Type B pancreatic cell (in vitro differentiated cells): ENCODE results near the gene TTLL10. TPM values are rescaled to one million over a fixed set of nuclear protein-coding genes. Genes with fewer than 3 reads are reported as not detected.

ENCODE experiments used
- DNase-seq: peaks from one replicate; pipeline ENCODE4 v3.0.0; 2021; ENCODE audit warnings: mixed read lengths; ENCODE audit not compliant: unreplicated experiment; ENCODE audit errors: extremely low spot score
- H3K27ac Mint-ChIP-seq: 2 replicates; pipeline ENCODE4 v1.8.0; 2021; ENCODE audit warnings: mild to moderate bottlenecking, mixed read lengths
- H3K27me3 Mint-ChIP-seq: 2 replicates; pipeline ENCODE4 v1.8.0; 2021; ENCODE audit warnings: mixed read lengths
- H3K36me3 Mint-ChIP-seq: 2 replicates; pipeline ENCODE4 v1.8.0; 2021; ENCODE audit warnings: mixed read lengths
- H3K4me1 Mint-ChIP-seq: one replicate; pipeline ENCODE4 v1.8.0; 2021; ENCODE audit warnings: mixed read lengths; ENCODE audit not compliant: unreplicated experiment
- H3K4me3 Mint-ChIP-seq: 2 replicates; pipeline ENCODE4 v1.8.0; 2021; ENCODE audit warnings: mild to moderate bottlenecking, mixed read lengths
- H3K9me3 Mint-ChIP-seq: 2 replicates; pipeline ENCODE4 v1.8.0; 2021; ENCODE audit warnings: mixed read lengths
- total RNA-seq: library from RNA; stranded (reverse); gene quantifications from 2 replicates; pipeline ENCODE4 v1.2.1, GENCODE V29; 2021; ENCODE audit warnings: low replicate concordance
- TF ChIP-seq, protein P1 (sequence below): fragments of 200-600 bp; sonication (generic); conservative IDR thresholded peaks from 2 replicates; pipeline ENCODE4 v1.5.0; 2021; ENCODE audit warnings: antibody characterized with exemption, mild to moderate bottlenecking

TTLL10 gene
- total RNA-seq, 1 donor from 2014 or later, result 1.4 TPM

DNA sequence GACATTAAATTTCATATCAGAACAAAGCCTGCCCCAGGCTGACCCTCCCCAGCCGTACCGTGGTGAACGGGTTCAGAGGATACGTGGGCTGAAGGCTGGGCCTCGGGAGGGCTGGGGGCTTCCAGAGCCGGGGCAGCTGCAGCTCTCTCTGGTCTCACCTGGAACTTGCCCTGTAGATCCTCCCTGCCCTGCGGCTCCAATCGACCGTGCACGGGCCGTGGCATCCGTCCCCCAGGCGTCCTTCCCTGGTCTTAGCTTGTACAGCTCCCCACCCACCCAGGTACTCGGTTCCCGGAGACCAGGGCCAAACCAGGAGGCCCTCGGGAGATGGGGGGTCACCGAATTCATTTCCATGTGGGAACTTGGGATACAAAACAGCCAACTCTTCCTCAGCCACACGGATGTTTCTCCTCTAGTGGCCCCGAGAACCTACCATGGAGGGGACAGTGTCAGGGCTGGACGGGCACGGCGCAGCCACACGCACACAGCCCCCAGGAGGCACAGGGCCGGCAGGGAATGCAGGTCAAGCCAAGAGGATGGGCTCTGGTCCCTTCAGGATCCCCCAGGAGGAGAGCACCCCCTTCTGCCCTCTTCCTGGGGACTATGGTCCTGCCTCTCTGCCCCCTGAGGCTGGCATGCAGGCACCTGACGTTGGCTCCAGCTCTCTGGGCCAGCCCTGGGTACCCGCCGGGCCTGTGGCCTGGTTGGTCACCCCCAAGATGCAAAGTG, 61.5 kb downstream of the TTLL10 start:
- peaks cover 15% of the 10 kb centered on the region for H3K4me1 Mint-ChIP-seq
- TF ChIP-seq, protein P1, sequence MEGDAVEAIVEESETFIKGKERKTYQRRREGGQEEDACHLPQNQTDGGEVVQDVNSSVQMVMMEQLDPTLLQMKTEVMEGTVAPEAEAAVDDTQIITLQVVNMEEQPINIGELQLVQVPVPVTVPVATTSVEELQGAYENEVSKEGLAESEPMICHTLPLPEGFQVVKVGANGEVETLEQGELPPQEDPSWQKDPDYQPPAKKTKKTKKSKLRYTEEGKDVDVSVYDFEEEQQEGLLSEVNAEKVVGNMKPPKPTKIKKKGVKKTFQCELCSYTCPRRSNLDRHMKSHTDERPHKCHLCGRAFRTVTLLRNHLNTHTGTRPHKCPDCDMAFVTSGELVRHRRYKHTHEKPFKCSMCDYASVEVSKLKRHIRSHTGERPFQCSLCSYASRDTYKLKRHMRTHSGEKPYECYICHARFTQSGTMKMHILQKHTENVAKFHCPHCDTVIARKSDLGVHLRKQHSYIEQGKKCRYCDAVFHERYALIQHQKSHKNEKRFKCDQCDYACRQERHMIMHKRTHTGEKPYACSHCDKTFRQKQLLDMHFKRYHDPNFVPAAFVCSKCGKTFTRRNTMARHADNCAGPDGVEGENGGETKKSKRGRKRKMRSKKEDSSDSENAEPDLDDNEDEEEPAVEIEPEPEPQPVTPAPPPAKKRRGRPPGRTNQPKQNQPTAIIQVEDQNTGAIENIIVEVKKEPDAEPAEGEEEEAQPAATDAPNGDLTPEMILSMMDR, result no peak
- H3K27me3 Mint-ChIP-seq, result no peaks in the 10 kb centered on the region
- H3K9me3 Mint-ChIP-seq, result no peaks in the 10 kb centered on the region
- H3K27ac Mint-ChIP-seq, result no peak overlapping the region
- H3K4me3 Mint-ChIP-seq, result no peak overlapping the region
- H3K36me3 Mint-ChIP-seq, result peaks cover 9% of the 10 kb centered on the region
- DNase-seq, result no peak

DNA sequence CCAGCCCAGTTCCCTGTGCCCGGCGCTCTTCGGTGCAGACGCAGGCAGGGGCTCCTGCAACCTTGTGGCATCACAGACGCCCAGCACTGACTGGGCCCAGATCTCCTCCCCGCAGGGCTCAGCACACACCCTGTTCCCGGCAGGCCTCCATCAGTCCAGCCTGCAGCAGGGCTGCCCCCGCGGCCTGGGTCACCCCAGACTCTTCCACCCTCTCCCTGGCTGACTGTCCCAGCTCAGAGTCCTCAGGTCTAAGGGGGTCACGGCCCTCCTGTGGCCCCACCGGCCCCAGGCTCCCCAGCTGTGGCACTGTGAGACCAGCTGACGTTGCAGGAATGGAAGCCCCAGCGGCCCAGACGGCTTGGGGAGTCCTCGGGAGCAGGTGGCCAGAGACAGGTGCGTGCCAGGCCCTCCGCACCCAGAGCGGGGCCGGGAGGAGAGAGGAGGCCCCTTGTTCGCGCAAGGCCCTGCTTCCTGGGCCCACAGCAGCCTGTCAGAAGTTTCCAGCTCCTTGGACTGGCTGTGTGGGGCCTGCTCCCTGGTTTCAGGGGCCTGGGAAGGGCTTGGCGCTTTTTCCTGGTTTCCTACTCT, 62.6 kb downstream of the TTLL10 start:
- H3K4me3 Mint-ChIP-seq, result no peak overlapping the region
- H3K27me3 Mint-ChIP-seq, result no peaks in the 10 kb centered on the region
- H3K27ac Mint-ChIP-seq, result no peak overlapping the region
- no peak for DNase-seq
- peaks cover 9% of the 10 kb centered on the region for H3K36me3 Mint-ChIP-seq
- no peaks in the 10 kb centered on the region for H3K9me3 Mint-ChIP-seq
- TF ChIP-seq, protein P1, result no peak
- H3K4me1 Mint-ChIP-seq, result peaks cover 11% of the 10 kb centered on the region

DNA sequence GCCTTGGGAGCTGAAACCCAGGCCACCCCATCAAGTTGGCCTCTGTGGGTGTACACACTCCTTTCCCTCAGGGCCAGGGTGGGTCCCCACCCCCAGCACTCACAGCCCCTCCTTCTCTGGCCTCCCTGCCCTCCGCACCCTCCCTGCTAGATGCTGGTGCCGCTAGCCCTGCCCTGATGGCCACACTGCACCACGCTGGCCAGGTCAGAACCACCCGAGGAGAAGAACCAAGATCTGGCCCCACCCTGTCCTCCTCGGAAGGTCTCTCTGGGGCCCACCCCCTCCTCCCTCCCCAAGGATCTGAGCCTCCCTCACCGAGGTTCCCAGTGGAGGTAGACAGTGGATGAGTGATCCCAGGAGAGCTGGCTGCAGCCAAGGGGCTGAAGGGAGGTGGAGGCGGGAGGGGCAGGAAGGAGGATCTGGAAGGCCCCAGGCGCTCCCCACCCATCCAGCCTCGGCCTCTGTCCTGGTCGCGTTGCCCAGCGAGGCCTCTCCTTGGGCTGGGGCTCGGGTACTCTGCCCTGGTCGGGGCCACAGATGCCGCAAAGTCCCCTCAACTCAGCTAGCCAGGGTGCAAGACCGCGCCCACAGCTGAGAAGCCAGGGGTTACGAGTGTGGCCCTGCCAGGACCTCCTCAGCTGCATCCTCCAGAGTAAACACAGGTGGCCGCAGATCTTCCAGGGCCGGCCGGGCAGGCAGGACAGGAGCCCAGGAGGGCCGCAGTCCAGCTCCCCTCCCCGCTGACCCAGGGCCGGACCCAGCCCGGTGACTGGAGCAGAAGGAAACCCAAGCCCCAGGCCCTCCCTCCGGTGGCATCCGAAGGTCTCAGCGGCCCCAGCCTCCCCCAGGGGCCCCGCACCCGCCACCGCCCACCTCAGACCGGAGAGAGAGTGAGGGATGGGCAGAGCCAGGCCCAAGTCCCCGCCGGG, 63.5 kb downstream of the TTLL10 start:
- Mint-ChIP-seq H3K4me1 (peaks cover 11% of the 10 kb centered on the region), H3K4me3 (no peak overlapping the region), H3K27me3 (no peaks in the 10 kb centered on the region), H3K27ac (no peak overlapping the region), H3K36me3 (peaks cover 9% of the 10 kb centered on the region), H3K9me3 (no peaks in the 10 kb centered on the region)
- TF ChIP-seq, protein P1, result no peak
- no peak for DNase-seq

- DNase-seq, result no peak
- Mint-ChIP-seq H3K9me3 (no peaks in the 10 kb centered on the region), H3K36me3 (peaks cover 9% of the 10 kb centered on the region), H3K27ac (no peak overlapping the region), H3K4me1 (peaks cover 11% of the 10 kb centered on the region), H3K4me3 (no peak overlapping the region), H3K27me3 (no peaks in the 10 kb centered on the region)
- TF ChIP-seq, protein P1, result no peak
These were observed 64.4 kb downstream of the TTLL10 start for GRCh38 chr1:1237874-1238701.

GRCh38 chr1:1238702-1239178, 65.1 kb downstream of the TTLL10 start:
- TF ChIP-seq, protein P1, result no peak
- Mint-ChIP-seq H3K36me3 (peaks cover 5% of the 10 kb centered on the region), H3K9me3 (no peaks in the 10 kb centered on the region), H3K27ac (no peak overlapping the region), H3K4me1 (peaks cover 5% of the 10 kb centered on the region), H3K4me3 (no peak overlapping the region), H3K27me3 (no peaks in the 10 kb centered on the region)
- no peak for DNase-seq
